K562 (cell line): Measurements from ENCODE around the gene GMDS. TPM values are rescaled to one million over a fixed set of nuclear protein-coding genes. Genes with fewer than 3 reads are reported as not detected.

Source experiments
- ATAC-seq: fragments of 200-7000 bp; cut with Tn5 transposase; 3 replicates; pipeline ENCODE4 v1.9.1; 2020; ENCODE audit warnings: moderate library complexity
- BruUV-seq: library from RNA; stranded (reverse); fragments of 400-500 nt; replicated peaks from 2 replicates; lab custom pipeline; 2021; lab: Mats Ljungman, UMichigan
- CTCF ChIA-PET: fragments of 300-600 bp; formaldehyde crosslinking; extraction: SDS; loops from one replicate; lab custom pipeline; 2021; ENCODE audit warnings: low intra/inter-chr PET ratio; lab: Yijun Ruan, JAX
- POLR2A ChIA-PET: fragments of 300-600, 350-650 bp; sonication (Branson Sonifier 250); formaldehyde crosslinking; extraction: SDS; loops from one replicate; lab custom pipeline; 2021; ENCODE audit warnings: antibody characterized with exemption, inconsistent platforms; lab: Yijun Ruan, JAX
- DNase-seq, 4 experiments: peaks; one replicate each; pipeline versions ENCODE4 v3.0.0 to v3.0.0-alpha.2; 2011 to 2018; ENCODE audit warnings: low spot score in 3 of 4, mixed read lengths in 3 of 4; ENCODE audit errors: extremely low read depth in 1 of 4
- FAIRE-seq: peaks from 2 replicates; lab custom pipeline; 2011; peaks lifted over from hg19 to GRCh38; lab: Jason Lieb, UNC
- H2AFZ ChIP-seq: 2 replicates; pipeline ENCODE4 v1.6.0; 2011; ENCODE audit warnings: low read depth, low read length, control low read depth, inconsistent platforms
- H3K27ac ChIP-seq: fragments of 200-600 bp; 3 replicates; pipeline ENCODE4 v1.8.0; 2011; ENCODE audit warnings: low read depth, mild to moderate bottlenecking, control low read depth, inconsistent platforms, low read length, moderate library complexity, mixed read lengths; ENCODE audit errors: extremely low read depth
- H3K27me3 ChIP-seq, 2 experiments: fragments of 300-600 bp in 1 of 2; 2 replicates in 1 of 2; 3 replicates in 1 of 2; pipeline versions ENCODE4 v1.6.0 to v1.8.0; 2011; ENCODE audit warnings: inconsistent platforms in 2 of 2, low read length in 2 of 2, mild to moderate bottlenecking in 1 of 2, mixed read lengths in 1 of 2, moderate library complexity in 1 of 2; ENCODE audit not compliant: control insufficient read depth in 2 of 2, insufficient read depth in 2 of 2
- H3K36me3 ChIP-seq: fragments of 300-600 bp; 3 replicates; pipeline ENCODE4 v1.8.0; 2011; ENCODE audit warnings: mild to moderate bottlenecking, low read length, inconsistent platforms; ENCODE audit not compliant: control insufficient read depth, insufficient read depth
- H3K4me1 ChIP-seq, 2 experiments: fragments of 200-600 bp in 1 of 2; replicated peaks in 1 of 2; 2 replicates in 1 of 2; 3 replicates in 1 of 2; pipeline versions ENCODE4 v1.5.1 to v1.8.0; 2011; ENCODE audit warnings: inconsistent platforms in 2 of 2, low read length in 2 of 2, mild to moderate bottlenecking in 1 of 2, mixed read lengths in 1 of 2, moderate library complexity in 1 of 2; ENCODE audit not compliant: control insufficient read depth in 2 of 2, insufficient read depth in 2 of 2
- H3K4me2 ChIP-seq: 2 replicates; pipeline ENCODE4 v1.6.1; 2011; ENCODE audit warnings: low read length, control low read depth, inconsistent platforms, mixed read lengths; ENCODE audit not compliant: insufficient read depth
- H3K4me3 ChIP-seq: fragments of 200-600 bp; sonication (generic), shearing (Covaris generic); 2 replicates; pipeline ENCODE4 v1.5.1; 2016; ENCODE audit warnings: control low read depth, inconsistent platforms
- H3K79me2 ChIP-seq: fragments of 200-600 bp; 3 replicates; pipeline ENCODE4 v1.8.0; 2011; ENCODE audit warnings: low read length, inconsistent platforms; ENCODE audit not compliant: control insufficient read depth, insufficient read depth
- H3K9ac ChIP-seq, 2 experiments: 2 replicates each; pipeline versions ENCODE4 v1.6.0 to v1.6.1; 2011; ENCODE audit warnings: low read depth in 2 of 2, low read length in 2 of 2, control low read depth in 1 of 2, inconsistent platforms in 1 of 2, mild to moderate bottlenecking in 1 of 2, mixed read lengths in 1 of 2; ENCODE audit not compliant: insufficient read depth in 1 of 2
- H3K9me1 ChIP-seq: one replicate; pipeline ENCODE4 v1.6.0; 2011; ENCODE audit warnings: inconsistent platforms, mild to moderate bottlenecking, low read length, moderate library complexity; ENCODE audit not compliant: control insufficient read depth, insufficient read depth
- H3K9me3 ChIP-seq: replicated peaks from 2 replicates; pipeline ENCODE4 v1.5.1; 2011; ENCODE audit warnings: low read depth, low read length, inconsistent platforms; ENCODE audit not compliant: control insufficient read depth, insufficient read depth
- H4K20me1 ChIP-seq: replicated peaks from 2 replicates; pipeline ENCODE4 v1.6.1; 2011; ENCODE audit warnings: low read length, inconsistent platforms, mixed read lengths; ENCODE audit not compliant: control insufficient read depth, insufficient read depth
- IRF2 ChIP-seq: sonication (generic); formaldehyde crosslinking; IDR thresholded peaks from 2 replicates; pipeline ENCODE4 v1.8.1; 2022; ENCODE audit warnings: mild to moderate bottlenecking, missing genetic modification reagents
- NKRF ChIP-seq: fragments of 450-650 bp; IDR thresholded peaks from 2 replicates; pipeline ENCODE4 v1.6.1; 2016; ENCODE audit warnings: borderline replicate concordance
- RBM14 ChIP-seq: fragments of 200-400 bp; formaldehyde crosslinking; IDR thresholded peaks from 2 replicates; pipeline ENCODE4 v1.6.1; 2018; ENCODE audit warnings: low read depth, mild to moderate bottlenecking, low read length, moderate library complexity, borderline replicate concordance; ENCODE audit not compliant: insufficient read depth
- RNF2 ChIP-seq: sonication (generic); IDR thresholded peaks from 2 replicates; pipeline ENCODE4 v1.6.1; 2016
- STAG1 ChIP-seq: sonication (generic); formaldehyde crosslinking; IDR thresholded peaks from 2 replicates; pipeline ENCODE4 v1.5.0; 2020; ENCODE audit warnings: missing genetic modification reagents, borderline replicate concordance
- ZBTB5 ChIP-seq: fragments of 450-650 bp; IDR thresholded peaks from 2 replicates; pipeline ENCODE4 v1.6.1; 2017; ENCODE audit warnings: antibody characterized with exemption
- ZKSCAN1 ChIP-seq: fragments of 150-350 bp; IDR thresholded peaks from 2 replicates; pipeline ENCODE4 v1.6.1; 2016; ENCODE audit warnings: low read depth, low read length
- ZNF134 ChIP-seq: fragments of 250-450 bp; sonication (Bioruptor Pico); conservative IDR thresholded peaks from 2 replicates; pipeline ENCODE4 v1.4.0; 2020
- ZNF609 ChIP-seq: sonication (generic); formaldehyde crosslinking; IDR thresholded peaks from 2 replicates; pipeline ENCODE4 v1.8.1; 2023; ENCODE audit warnings: missing genetic modification reagents, mild to moderate bottlenecking, borderline replicate concordance
- WGBS: fragments of 100-300 bp; shearing (Covaris generic); methylation state at CpG from one replicate; pipeline ENCODE4 v1.1.6; 2016; ENCODE audit warnings: low coverage, mixed read lengths; ENCODE audit not compliant: insufficient coverage; ENCODE audit errors: missing lambda C conversion rate; 5-methylcytosine and 5-hydroxymethylcytosine counted together
- in situ Hi-C: fragments of 300-500 bp; cut with MboI; formaldehyde crosslinking; loops from 4 replicates; pipeline ENCODE4 v1.15.0; 2018; ENCODE audit warnings: inconsistent platforms, mixed read lengths
- intact Hi-C: fragments of 100-400 bp; cut with micrococcal nuclease; formaldehyde crosslinking; loops from 2 replicates; pipeline ENCODE4 v1.14.2; 2022
- polyA plus RNA-seq, 8 experiments: library from polyadenylated mRNA; depleted of rRNA in 4 of 8; stranded (reverse) in 5 of 8; unstranded in 3 of 8; fragments of >200 nt; fragmentation: Nextera tagmentation in 2 of 8; fragmentation: Illumina TruSeq in 1 of 8; extraction: Ambion mirVana in 2 of 8; extraction: Trizol in 1 of 8; gene quantifications; 2 replicates each; pipeline versions ENCODE4 v1.2.1 to v1.2.3, GENCODE V29; 2011 to 2014; ENCODE audit warnings: inconsistent platforms in 1 of 8, missing spikeins in 1 of 8
- total RNA-seq, 7 experiments: library from RNA; depleted of rRNA in 6 of 7; stranded (reverse); fragments of >200 nt in 6 of 7; fragmentation: Illumina TruSeq in 2 of 7; extraction: Trizol in 2 of 7; gene quantifications; 2 replicates each; pipeline versions ENCODE4 v1.2.1 to v1.2.3, GENCODE V29; 2011 to 2021; ENCODE audit warnings: low replicate concordance in 1 of 7

The GMDS gene
- total and polyA plus RNA-seq, 9 of the 15 experiments (the other 6 are each of a cell fraction or from before 2014, with no cell fraction given), result 0.48 to 31.8 (median 13.4) TPM

- TF ChIP-seq ZKSCAN1, result no peak
Measured at GRCh38 chr6:1602049-1602713, 643.2 kb downstream of the GMDS start (continued).

GRCh38 chr6:1601158-1602048 lies 644.0 kb downstream of the GMDS start:
- 11% methylated on average over 46 of the region's 60 CpGs for WGBS
- no peak for TF ChIP-seq ZNF134 (CRISPR knock-in tag)
- no peak for TF ChIP-seq ZBTB5
- TF ChIP-seq ZNF609 (CRISPR knock-in tag), result no peak
- TF ChIP-seq RNF2, result no peak
- no peak for TF ChIP-seq STAG1 (CRISPR knock-in tag)
- no peak for TF ChIP-seq RBM14
- no peak for TF ChIP-seq IRF2
- no peak for TF ChIP-seq NKRF

More at GRCh38 chr6:1601158-1602048, 644.0 kb downstream of the GMDS start:
- H3K27ac ChIP-seq, result no peak overlapping the region
- FAIRE-seq (no peak), DNase-seq (no peak), ATAC-seq (no peak)
- ChIA-PET CTCF (interaction anchor here (0.5 kb wide), 1 partner anchor 199 kb away, joined by 3 read pairs; no protein-coding TSS in a partner anchor), POLR2A (interaction anchor here (0.5 kb wide), 1 partner anchor 1066 kb away, joined by 3 read pairs; no protein-coding TSS in a partner anchor)
- intact Hi-C loops (no loop called here), in situ Hi-C loops (loop anchor here (10.0 kb wide), 2 partner anchors 583 to 853 kb away; no protein-coding TSS in a partner anchor)
- H3K27me3 ChIP-seq, result peaks cover 64 to 85% of the 10 kb centered on the region in 2 experiments
- H3K9me3 ChIP-seq, result no peaks in the 10 kb centered on the region
- no peaks in the 10 kb centered on the region for H3K79me2 ChIP-seq
- H2AFZ ChIP-seq, result no peak overlapping the region
- H4K20me1 ChIP-seq, result peaks cover 22% of the 10 kb centered on the region
- no peaks in the 10 kb centered on the region for H3K36me3 ChIP-seq
- H3K9ac ChIP-seq, result no peak overlapping the region
- H3K4me1 ChIP-seq, result peaks cover 0 to 18% of the 10 kb centered on the region in 2 experiments; a peak in 1 of 5 replicates
- BruUV-seq, result no TSS peak
- no peak overlapping the region for H3K4me2 ChIP-seq
- no peaks in the 10 kb centered on the region for H3K9me1 ChIP-seq
- H3K4me3 ChIP-seq, result no peak overlapping the region
